Heart right ventricle (tissue), 16 donors: ENCODE data around the gene CFAP299. TPM values are rescaled to one million over a fixed set of nuclear protein-coding genes. Genes with fewer than 3 reads are reported as not detected.

ENCODE experiments used
- ATAC-seq, 8 donors: fragments of 200-7000 bp; cut with Tn5 transposase; one replicate each; pipeline ENCODE4 v1.9.1; 2020; ENCODE audit warnings: mild to moderate bottlenecking in 8 of 8, moderate library complexity in 8 of 8, moderate number of reproducible peaks in 1 of 8
- DNase-seq, 2 donors: peaks; one replicate each; pipeline ENCODE4 v3.0.0-alpha.2; 2020
- H3K27ac ChIP-seq, 10 donors: fragments of 200-600 bp; sonication (generic) in 2 of 10; one replicate each; pipeline versions ENCODE4 v1.5.0 to v1.8.0; 2020 to 2022; ENCODE audit warnings: mild to moderate bottlenecking in 3 of 10
- H3K27me3 ChIP-seq, 7 donors: fragments of 200-600 bp; one replicate each; pipeline ENCODE4 v1.8.0; 2021 to 2022; ENCODE audit warnings: mild to moderate bottlenecking in 2 of 7
- H3K36me3 ChIP-seq, 9 donors: fragments of 200-600 bp; sonication (generic) in 1 of 9; one replicate each; pipeline versions ENCODE4 v1.5.0 to v1.8.0; 2020 to 2022; ENCODE audit warnings: mild to moderate bottlenecking in 2 of 9
- H3K4me1 ChIP-seq, 9 donors: fragments of 200-600 bp; sonication (generic) in 1 of 9; one replicate each; pipeline versions ENCODE4 v1.5.0 to v1.8.0; 2020 to 2022; ENCODE audit warnings: mild to moderate bottlenecking in 4 of 9
- H3K4me3 ChIP-seq, 10 donors: fragments of 200-600 bp; sonication (generic) in 2 of 10; one replicate each; pipeline versions ENCODE4 v1.5.0 to v1.8.0; 2020 to 2022; ENCODE audit warnings: mild to moderate bottlenecking in 7 of 10, moderate library complexity in 2 of 10
- H3K9me3 ChIP-seq, 11 donors: fragments of 200-600 bp in 10 of 11; sonication (generic) in 2 of 11; one replicate each; pipeline versions ENCODE4 v1.5.0 to v1.8.0; 2013 to 2022; ENCODE audit warnings: mild to moderate bottlenecking in 2 of 11, control low read depth in 1 of 11, moderate library complexity in 1 of 11
- WGBS, 2 donors: extraction: QIAGEN DNeasy Blood & Tissue Kit; methylation state at CpG; one replicate each; pipeline ENCODE4 v1.1.7; 2013; ENCODE audit warnings: inconsistent platforms in 1 of 2; 5-methylcytosine and 5-hydroxymethylcytosine counted together
- intact Hi-C, 10 donors: fragments of 100-400 bp; cut with DNase I; formaldehyde crosslinking; loops; one replicate each; pipeline versions ENCODE4 v1.11.1 to v1.14.2; 2022
- polyA plus RNA-seq, 2 donors: library from polyadenylated mRNA; stranded (reverse); fragments of 200-250 nt; gene quantifications; one replicate each; pipeline ENCODE4 v1.2.3, GENCODE V29; 2013
- total RNA-seq, 10 donors: library from RNA; stranded (reverse); fragmentation: NEBNext Ultra II Directional in 3 of 10; extraction: Animal tissue kit (Norgen Biotek cat#: 25700) in 3 of 10; gene quantifications; one replicate each; pipeline versions ENCODE4 v1.2.1 to v1.2.4, GENCODE V29; 2021 to 2023
- TF ChIP-seq, protein P1 (sequence below), 9 donors: fragments of 200-600 bp; sonication (generic) in 2 of 9; IDR thresholded peaks; one replicate each; pipeline versions ENCODE4 v1.5.0 to v1.8.0; 2021 to 2022; ENCODE audit warnings: antibody characterized with exemption in 9 of 9, mild to moderate bottlenecking in 5 of 9, moderate library complexity in 1 of 9
- donor health status: Arrhythmogenic right ventricular cardiomyopathy.
- donor health status: ischemic (EF 13 %, LVEDD 7.1; RV severe dilation, severe dysfunction).
- donor health status: healthy with polysubstance abuse.
- donor health status: DM: no; HTN: yes; CAD: no.
- donor health status: DM: no; HTN: no; CAD: no.
- donor health status: ischemic (EF 25% LVEDD 6.9; RV normal size, moderate dysfunction).
- donor health status: ischemic (EF 25% LVEDD 5.7; RV mildly dilated, moderate dysfunction).
- donor health status: healthy.
- donor health status: DM: yes; HTN: yes; CAD: no.
- donor health status: Ischemic cardiomyopathy.
- donor health status: ischemic (EF 35%, LVEDD 5.7; RV mildly dilated, moderate dysfunction).
- donor health status: nonischemic (EF 11% LVEDD 7.7; RV severe dilation, severe dysfunction).
- donor health status: DM: yes; HTN: yes; CAD: no.
- donor health status: PGD.
- donor health status: ischemic (EF 29% LVEDD 5.4; RV normal size, mild dysfunction).
- donor health status: nonischemic (EF 23%, LVEDD 6.1; RV moderate dilation, normal function).

CFAP299 gene
- total and polyA plus RNA-seq, 12 donors = 0.93 TPM; not detected in 11

GRCh38 chr4:80515496-80515895 is 180.0 kb downstream of the CFAP299 start:
- intact Hi-C loops = no loop called here
- Histone ChIP-seq H3K4me1 (no peaks in the 10 kb centered on the region), H3K9me3 (peaks cover 0 to 3% (median 0%) of the 10 kb centered on the region in 11 donors), H3K36me3 (no peaks in the 10 kb centered on the region), H3K27ac (no peak overlapping the region), H3K4me3 (no peak overlapping the region), H3K27me3 (no peaks in the 10 kb centered on the region)
- DNase-seq (no peak), ATAC-seq (no peak)
- WGBS, 2 donors = 68 to 80% methylated on average over 1 of the region's 1 CpG
- TF ChIP-seq, protein P1, sequence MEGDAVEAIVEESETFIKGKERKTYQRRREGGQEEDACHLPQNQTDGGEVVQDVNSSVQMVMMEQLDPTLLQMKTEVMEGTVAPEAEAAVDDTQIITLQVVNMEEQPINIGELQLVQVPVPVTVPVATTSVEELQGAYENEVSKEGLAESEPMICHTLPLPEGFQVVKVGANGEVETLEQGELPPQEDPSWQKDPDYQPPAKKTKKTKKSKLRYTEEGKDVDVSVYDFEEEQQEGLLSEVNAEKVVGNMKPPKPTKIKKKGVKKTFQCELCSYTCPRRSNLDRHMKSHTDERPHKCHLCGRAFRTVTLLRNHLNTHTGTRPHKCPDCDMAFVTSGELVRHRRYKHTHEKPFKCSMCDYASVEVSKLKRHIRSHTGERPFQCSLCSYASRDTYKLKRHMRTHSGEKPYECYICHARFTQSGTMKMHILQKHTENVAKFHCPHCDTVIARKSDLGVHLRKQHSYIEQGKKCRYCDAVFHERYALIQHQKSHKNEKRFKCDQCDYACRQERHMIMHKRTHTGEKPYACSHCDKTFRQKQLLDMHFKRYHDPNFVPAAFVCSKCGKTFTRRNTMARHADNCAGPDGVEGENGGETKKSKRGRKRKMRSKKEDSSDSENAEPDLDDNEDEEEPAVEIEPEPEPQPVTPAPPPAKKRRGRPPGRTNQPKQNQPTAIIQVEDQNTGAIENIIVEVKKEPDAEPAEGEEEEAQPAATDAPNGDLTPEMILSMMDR (IDR thresholded peaks at IDR 0.05) = no peak

GRCh38 chr4:80521438-80521837 is 185.9 kb downstream of the CFAP299 start:
- no peak overlapping the region for H3K27ac ChIP-seq
- intact Hi-C loops = no loop called here
- 88 to 89% methylated on average over 1 of the region's 1 CpG for WGBS, 2 donors
- ATAC-seq = no peak
- TF ChIP-seq, protein P1 (IDR thresholded peaks at IDR 0.05) = no peak
- no peaks in the 10 kb centered on the region for H3K9me3 ChIP-seq
- H3K4me1 ChIP-seq = no peaks in the 10 kb centered on the region
- no peak overlapping the region for H3K4me3 ChIP-seq
- no peak for DNase-seq
- H3K27me3 ChIP-seq = no peaks in the 10 kb centered on the region
- H3K36me3 ChIP-seq = no peaks in the 10 kb centered on the region

DNA sequence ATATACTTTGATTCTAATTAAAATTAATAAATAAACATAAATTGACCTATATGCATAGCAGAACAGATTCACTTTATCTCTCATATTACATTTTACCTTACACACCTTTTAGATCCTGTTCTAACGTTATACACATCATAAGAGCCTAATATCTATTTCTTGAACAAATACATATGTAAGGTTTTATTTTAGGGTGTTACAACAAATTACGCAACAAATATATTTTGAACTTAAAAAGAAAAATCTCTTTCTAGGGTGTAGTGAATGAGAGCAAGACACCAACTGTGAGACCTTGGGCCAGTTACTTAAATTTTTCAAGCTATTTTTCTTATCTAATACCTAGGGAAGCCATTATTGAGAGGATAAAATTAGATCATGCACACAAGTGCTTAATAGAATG is 191.2 kb downstream of the CFAP299 start:
- ATAC-seq = no peak
- 81 to 87% methylated on average over 2 of the region's 2 CpGs for WGBS, 2 donors
- Histone ChIP-seq H3K27ac (no peak overlapping the region), H3K27me3 (no peaks in the 10 kb centered on the region), H3K4me1 (no peaks in the 10 kb centered on the region), H3K9me3 (no peaks in the 10 kb centered on the region), H3K36me3 (no peaks in the 10 kb centered on the region), H3K4me3 (no peak overlapping the region)
- DNase-seq = no peak
- TF ChIP-seq, protein P1 (IDR thresholded peaks at IDR 0.05) = no peak
- intact Hi-C loops = no loop called here

DNA sequence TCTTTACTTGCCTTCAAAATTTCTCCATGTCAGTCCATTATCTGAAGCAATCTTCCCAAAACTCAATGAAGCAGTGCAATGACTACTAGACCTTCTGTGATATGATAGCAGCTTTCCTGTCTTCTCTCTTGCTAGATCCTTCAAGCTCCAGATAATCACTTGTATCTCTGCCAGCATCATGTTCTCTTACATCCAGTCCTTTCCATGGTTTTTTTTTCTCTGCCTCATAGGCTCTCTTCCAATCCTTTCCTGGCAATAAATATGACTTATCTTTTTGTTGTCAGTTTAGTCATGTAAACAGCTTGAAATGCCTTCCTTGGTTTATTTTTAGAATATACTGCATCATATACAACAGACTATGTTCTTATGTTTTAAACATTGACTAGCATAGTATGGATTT is 193.5 kb downstream of the CFAP299 start:
- DNase-seq (no peak), ATAC-seq (no peak)
- H3K27me3 ChIP-seq = no peaks in the 10 kb centered on the region
- no peaks in the 10 kb centered on the region for H3K4me1 ChIP-seq
- TF ChIP-seq, protein P1 (IDR thresholded peaks at IDR 0.05) = no peak
- no peak overlapping the region for H3K27ac ChIP-seq
- H3K36me3 ChIP-seq = no peaks in the 10 kb centered on the region
- H3K4me3 ChIP-seq = no peak overlapping the region
- no peaks in the 10 kb centered on the region for H3K9me3 ChIP-seq
- intact Hi-C loops = no loop called here
